Left ventricle myocardium inferior (tissue), 1 donor: ENCODE data around the gene PPFIBP2. TPM values are rescaled to one million over a fixed set of nuclear protein-coding genes. Genes with fewer than 3 reads are reported as not detected.

Experiments
- DNase-seq: peaks from one replicate; pipeline ENCODE4 v3.0.0-alpha.2; 2020
- H3K27ac ChIP-seq: fragments of 200-600 bp; replicated peaks from 2 replicates; pipeline ENCODE4 v1.8.0; 2021
- H3K27me3 ChIP-seq: fragments of 200-600 bp; 2 replicates; pipeline ENCODE4 v1.8.0; 2021; ENCODE audit warnings: low read depth
- H3K36me3 ChIP-seq: fragments of 200-600 bp; 2 replicates; pipeline ENCODE4 v1.8.0; 2021
- H3K4me1 ChIP-seq: fragments of 200-600 bp; 2 replicates; pipeline ENCODE4 v1.8.0; 2021
- H3K4me3 ChIP-seq: fragments of 200-600 bp; 2 replicates; pipeline ENCODE4 v1.8.0; 2021; ENCODE audit warnings: mild to moderate bottlenecking, moderate library complexity
- H3K9me3 ChIP-seq: fragments of 200-600 bp; replicated peaks from 2 replicates; pipeline ENCODE4 v1.8.0; 2021
- CTCF ChIP-seq: fragments of 200-600 bp; IDR thresholded peaks from 2 replicates; pipeline ENCODE4 v1.8.0; 2021; ENCODE audit warnings: antibody characterized with exemption, mild to moderate bottlenecking, borderline replicate concordance
- intact Hi-C: fragments of 100-400 bp; cut with micrococcal nuclease; formaldehyde crosslinking; loops from one replicate; pipeline ENCODE4 v1.11.0; 2022
- total RNA-seq: library from RNA; stranded (reverse); fragmentation: NEBNext Ultra II Directional; extraction: Animal tissue kit (Norgen Biotek cat#: 25700); gene quantifications from one replicate; pipeline ENCODE4 v1.2.1, GENCODE V29; 2021
- donor health status: DM: no; HTN: yes; CAD: no; lungs with severe emphysema.

PPFIBP2 gene
- total RNA-seq, 1 donor from 2014 or later: 19.2 TPM

- H3K36me3 ChIP-seq: no peaks in the 10 kb centered on the region
- no peak overlapping the region for H3K27ac ChIP-seq
- peaks cover 50% of the 10 kb centered on the region for H3K4me1 ChIP-seq
- no peak for DNase-seq
- H3K4me3 ChIP-seq: no peak overlapping the region
- no peaks in the 10 kb centered on the region for H3K27me3 ChIP-seq
- TF ChIP-seq CTCF: no peak
- H3K9me3 ChIP-seq: no peaks in the 10 kb centered on the region
- intact Hi-C loops: no loop called here
These were observed 71.1 kb downstream of the PPFIBP2 start for GRCh38 chr11:7584910-7585309.

DNA sequence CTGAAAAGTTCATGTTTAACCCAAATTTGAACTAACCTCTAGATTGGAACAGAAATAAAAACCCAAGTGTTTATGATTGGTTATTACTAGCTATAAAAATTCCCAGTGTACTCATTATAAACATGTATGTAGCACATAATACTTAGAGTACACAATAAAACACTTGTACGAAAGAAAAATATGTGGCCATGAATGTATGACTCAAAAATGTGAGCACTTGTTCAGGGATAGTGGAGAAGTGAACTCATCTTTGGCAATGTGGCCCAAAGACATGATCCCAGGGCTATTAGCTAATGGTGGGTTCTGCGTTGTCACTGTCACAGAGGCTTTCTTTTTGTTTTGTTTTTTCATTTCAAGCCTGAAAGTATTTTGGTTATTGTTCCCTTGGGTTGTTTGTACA, 72.0 kb downstream of the PPFIBP2 start:
- DNase-seq: no peak
- Histone ChIP-seq H3K36me3 (no peaks in the 10 kb centered on the region), H3K4me1 (peaks cover 51% of the 10 kb centered on the region), H3K27ac (no peak overlapping the region), H3K4me3 (no peak overlapping the region), H3K9me3 (no peaks in the 10 kb centered on the region), H3K27me3 (no peaks in the 10 kb centered on the region)
- intact Hi-C loops: no loop called here
- no peak for TF ChIP-seq CTCF

DNA sequence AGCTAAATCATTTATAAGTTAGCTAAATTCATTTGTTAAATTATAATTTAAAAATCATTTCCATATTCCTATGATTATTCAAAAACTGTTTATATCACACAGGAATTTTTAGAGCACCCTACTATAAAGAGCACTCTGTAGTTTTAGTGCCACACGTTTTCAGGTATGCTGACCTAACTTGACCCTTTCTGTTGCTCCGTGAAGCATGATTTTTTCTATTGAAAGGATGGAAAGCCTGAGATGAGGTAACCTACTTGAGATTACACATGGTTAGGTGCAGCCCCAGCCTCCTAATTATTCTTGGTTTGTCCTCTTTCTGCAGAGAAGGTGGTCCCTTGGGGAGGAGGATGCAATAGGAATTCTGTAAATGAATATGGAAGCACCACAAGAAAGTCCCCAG, 72.6 kb downstream of the PPFIBP2 start:
- Histone ChIP-seq H3K9me3 (no peaks in the 10 kb centered on the region), H3K27me3 (no peaks in the 10 kb centered on the region), H3K36me3 (no peaks in the 10 kb centered on the region), H3K27ac (no peak overlapping the region), H3K4me1 (peaks cover 50% of the 10 kb centered on the region), H3K4me3 (no peak overlapping the region)
- no peak for DNase-seq
- TF ChIP-seq CTCF: no peak
- intact Hi-C loops: no loop called here

- H3K36me3 ChIP-seq: no peaks in the 10 kb centered on the region
- TF ChIP-seq CTCF: no peak
- H3K4me1 ChIP-seq: peaks cover 51% of the 10 kb centered on the region
- no peak for DNase-seq
- no peak overlapping the region for H3K4me3 ChIP-seq
- no peaks in the 10 kb centered on the region for H3K27me3 ChIP-seq
- H3K27ac ChIP-seq: no peak overlapping the region
- intact Hi-C loops: no loop called here
- H3K9me3 ChIP-seq: no peaks in the 10 kb centered on the region
These were observed 73.9 kb downstream of the PPFIBP2 start for GRCh38 chr11:7587712-7588111.

DNA sequence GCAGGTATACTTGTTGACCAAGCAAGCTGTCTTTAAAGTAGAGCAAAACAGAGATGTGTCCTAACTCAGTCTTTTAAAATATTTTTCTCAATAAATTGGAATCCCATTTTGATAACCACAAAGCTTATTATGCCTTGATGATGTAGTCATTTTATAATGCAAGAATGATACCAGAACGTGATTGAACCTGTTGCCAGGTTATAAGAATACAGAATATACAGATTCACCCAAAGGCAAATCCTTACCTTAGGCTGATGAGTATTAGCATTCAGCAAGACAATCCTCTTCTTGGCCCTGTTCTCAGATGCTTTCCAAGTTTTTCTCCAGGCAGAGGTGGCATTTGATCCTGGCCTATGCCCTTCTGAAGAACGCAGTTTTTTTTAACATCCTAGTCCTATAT, 76.1 kb downstream of the PPFIBP2 start:
- H3K4me1 ChIP-seq: peaks cover 39% of the 10 kb centered on the region
- no peaks in the 10 kb centered on the region for H3K36me3 ChIP-seq
- H3K27me3 ChIP-seq: no peaks in the 10 kb centered on the region
- DNase-seq: no peak
- intact Hi-C loops: no loop called here
- H3K27ac ChIP-seq: no peak overlapping the region
- H3K4me3 ChIP-seq: no peak overlapping the region
- H3K9me3 ChIP-seq: no peaks in the 10 kb centered on the region
- no peak for TF ChIP-seq CTCF

DNA sequence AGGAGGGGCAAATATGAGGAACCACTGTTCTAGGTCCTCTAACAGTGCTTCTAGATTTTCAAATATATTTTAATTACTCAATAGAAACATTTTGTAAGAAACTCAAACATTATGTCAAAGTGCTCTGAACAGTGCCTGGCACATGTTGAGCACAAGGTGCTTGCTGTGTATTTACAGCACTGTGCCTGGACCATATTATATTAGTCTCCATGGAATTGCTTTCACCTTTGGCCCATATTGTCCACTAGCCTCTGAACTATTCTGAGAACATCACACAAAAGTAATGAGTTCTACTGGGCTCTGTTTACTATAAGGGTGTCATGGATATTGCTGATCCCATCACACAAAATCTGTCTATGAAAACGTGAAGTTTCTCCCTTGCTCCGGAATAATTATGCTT, 76.7 kb downstream of the PPFIBP2 start:
- H3K27ac ChIP-seq: no peak overlapping the region
- intact Hi-C loops: no loop called here
- no peak for DNase-seq

More for the DNA sequence above, 76.7 kb downstream of the PPFIBP2 start:
- TF ChIP-seq CTCF: no peak
- Histone ChIP-seq H3K4me1 (peaks cover 39% of the 10 kb centered on the region), H3K27me3 (no peaks in the 10 kb centered on the region), H3K36me3 (no peaks in the 10 kb centered on the region), H3K4me3 (no peak overlapping the region), H3K9me3 (no peaks in the 10 kb centered on the region)
